ENCODE measurements around the gene SLC41A1. TPM values are rescaled to one million over a fixed set of nuclear protein-coding genes. Genes with fewer than 3 reads are reported as not detected.

SLC41A1 gene
- total RNA-seq, 1 experiment from 2014 or later, result 33.3 TPM

GRCh38 chr1:205842229-205842628, 29.2 kb upstream of the SLC41A1 start:
- no peak overlapping the region for H3K4me3 ChIP-seq (ENCODE audit: low read depth in 2 of 2, low read length in 2 of 2)
- DNase-seq (ENCODE audit: low read depth, low spot score) (no peak), ATAC-seq (no peak)
- no peaks in the 10 kb centered on the region for H3K4me1 ChIP-seq (ENCODE audit: control insufficient read depth, insufficient read depth, low read length)
- ChIA-PET CTCF (no interaction called here), POLR2A (no interaction called here)
- TF ChIP-seq CTCF (IDR thresholded peaks at IDR 0.05), result no peak
- TF ChIP-seq REST (IDR thresholded peaks at IDR 0.05; ENCODE audit: insufficient read depth in 1 of 2, low read depth in 2 of 2, low read length in 1 of 2), result no peak
- TF ChIP-seq SIN3A (IDR thresholded peaks at IDR 0.05; ENCODE audit: borderline replicate concordance, insufficient read depth, low read depth, low read length), result no peak
- no peak for TF ChIP-seq POLR2AphosphoS5 (IDR thresholded peaks at IDR 0.05; ENCODE audit: low read depth, low read length)
- no peak for TF ChIP-seq TCF7L2 (IDR thresholded peaks at IDR 0.05; ENCODE audit: low read depth, low read length)
- no peaks in the 10 kb centered on the region for H3K36me3 ChIP-seq (ENCODE audit: control insufficient read depth, insufficient read depth, low read length)
- intact Hi-C loops (cut with micrococcal nuclease; ENCODE audit: unreplicated experiment), result no loop called here
- H3K27me3 ChIP-seq (ENCODE audit: control insufficient read depth, insufficient read depth, low read length), result peaks cover 4% of the 10 kb centered on the region; the same call in 1 of the 2 replicates
- in situ Hi-C loops (cut with HindIII; ENCODE audit: low pct_unique_long_range_greater_than_20kb, low sequenced_read_pairs), result no loop called here
- no peak overlapping the region for H3K27ac ChIP-seq (ENCODE audit: low read length)
- no TSS peak for BruUV-seq (replicated peaks)
- H3K9me3 ChIP-seq (ENCODE audit: control insufficient read depth, insufficient read depth, low read depth, low read length), result no peaks in the 10 kb centered on the region

GRCh38 chr1:205840146-205840923, 27.3 kb upstream of the SLC41A1 start:
- ATAC-seq (no peak), DNase-seq (ENCODE audit: low read depth, low spot score) (no peak)
- in situ Hi-C loops (cut with HindIII; ENCODE audit: low pct_unique_long_range_greater_than_20kb, low sequenced_read_pairs), result no loop called here
- H3K36me3 ChIP-seq (ENCODE audit: control insufficient read depth, insufficient read depth, low read length), result no peaks in the 10 kb centered on the region
- TF ChIP-seq SIN3A (IDR thresholded peaks at IDR 0.05; ENCODE audit: borderline replicate concordance, insufficient read depth, low read depth, low read length) (no peak), CTCF (IDR thresholded peaks at IDR 0.05) (no peak), POLR2AphosphoS5 (IDR thresholded peaks at IDR 0.05; ENCODE audit: low read depth, low read length) (no peak), REST (IDR thresholded peaks at IDR 0.05; ENCODE audit: insufficient read depth in 1 of 2, low read depth in 2 of 2, low read length in 1 of 2) (no peak), TCF7L2 (IDR thresholded peaks at IDR 0.05; ENCODE audit: low read depth, low read length) (no peak)
- no peak overlapping the region for H3K27ac ChIP-seq (ENCODE audit: low read length)
- H3K27me3 ChIP-seq (ENCODE audit: control insufficient read depth, insufficient read depth, low read length), result peaks cover 4% of the 10 kb centered on the region; the same call in 1 of the 2 replicates
- ChIA-PET CTCF (no interaction called here), POLR2A (interaction anchor here (0.6 kb wide), 1 partner anchor 52 kb away, joined by 18 read pairs; no protein-coding TSS in a partner anchor)
- intact Hi-C loops (cut with micrococcal nuclease; ENCODE audit: unreplicated experiment), result no loop called here
- no peak overlapping the region for H3K4me3 ChIP-seq (ENCODE audit: low read depth in 2 of 2, low read length in 2 of 2)
- no peaks in the 10 kb centered on the region for H3K4me1 ChIP-seq (ENCODE audit: control insufficient read depth, insufficient read depth, low read length)
- BruUV-seq (replicated peaks), result no TSS peak
- no peaks in the 10 kb centered on the region for H3K9me3 ChIP-seq (ENCODE audit: control insufficient read depth, insufficient read depth, low read depth, low read length)

All from Panc1 (cell line).